Gastroesophageal sphincter (tissue), 3 donors: ENCODE measurements around the gene RAB28.

Source experiments
- POLR2A ChIP-seq, 2 donors: fragments of 450-650 bp; IDR thresholded peaks; one replicate each; pipeline ENCODE4 v1.6.1; 2017; ENCODE audit warnings: antibody characterized with exemption in 2 of 2, mild to moderate bottlenecking in 2 of 2, moderate library complexity in 1 of 2
- TF ChIP-seq, protein P1 (sequence below), 4 experiments: fragments of 200-600 bp in 2 of 4; fragments of 450-650 bp in 2 of 4; sonication (generic) in 1 of 4; IDR thresholded peaks; one replicate each; pipeline ENCODE4 v1.5.1; 2017 to 2019; ENCODE audit warnings: antibody characterized with exemption in 4 of 4, mild to moderate bottlenecking in 2 of 4, moderate library complexity in 2 of 4

DNA sequence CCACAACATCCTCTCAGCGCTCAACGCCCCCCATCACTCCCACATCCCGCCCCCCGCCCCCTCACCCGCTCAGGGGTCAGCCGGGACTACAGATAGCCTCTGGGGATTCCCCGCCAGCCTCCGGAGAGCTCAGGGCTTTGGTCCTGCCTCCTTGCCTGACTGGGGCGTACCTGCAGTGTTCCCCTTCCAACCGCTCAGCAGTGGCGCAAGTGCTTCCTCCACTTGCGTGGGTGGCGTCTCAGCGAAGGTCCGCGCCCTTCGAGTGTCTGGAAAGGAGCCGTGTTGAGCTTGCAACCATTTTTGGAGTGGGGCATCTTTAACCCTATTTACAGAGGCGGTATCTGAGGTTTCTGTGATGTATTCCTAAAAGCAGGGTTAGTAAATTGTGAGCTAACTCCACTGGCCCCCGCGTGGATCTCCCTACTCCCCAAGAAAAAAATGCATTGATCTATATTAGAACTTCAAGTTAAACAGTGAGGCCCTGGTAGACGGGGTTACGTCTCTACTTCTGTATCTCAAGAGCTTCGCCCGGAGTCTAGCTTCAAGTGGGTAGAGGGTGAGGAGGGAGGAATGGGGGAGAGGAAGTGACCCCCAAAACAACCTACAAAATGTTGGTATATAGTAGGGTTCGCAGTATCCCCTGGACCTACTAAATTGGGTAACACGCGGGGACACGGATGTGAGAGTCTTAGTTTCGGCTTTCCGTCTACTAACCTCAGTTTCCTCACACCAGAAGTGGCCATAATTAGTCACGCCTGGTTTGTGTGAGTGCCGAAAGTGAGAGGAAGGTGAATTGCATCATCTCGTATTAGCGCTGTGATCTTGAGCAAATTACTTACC lies 44.1 kb upstream of the RAB28 start:
- TF ChIP-seq, protein P1, sequence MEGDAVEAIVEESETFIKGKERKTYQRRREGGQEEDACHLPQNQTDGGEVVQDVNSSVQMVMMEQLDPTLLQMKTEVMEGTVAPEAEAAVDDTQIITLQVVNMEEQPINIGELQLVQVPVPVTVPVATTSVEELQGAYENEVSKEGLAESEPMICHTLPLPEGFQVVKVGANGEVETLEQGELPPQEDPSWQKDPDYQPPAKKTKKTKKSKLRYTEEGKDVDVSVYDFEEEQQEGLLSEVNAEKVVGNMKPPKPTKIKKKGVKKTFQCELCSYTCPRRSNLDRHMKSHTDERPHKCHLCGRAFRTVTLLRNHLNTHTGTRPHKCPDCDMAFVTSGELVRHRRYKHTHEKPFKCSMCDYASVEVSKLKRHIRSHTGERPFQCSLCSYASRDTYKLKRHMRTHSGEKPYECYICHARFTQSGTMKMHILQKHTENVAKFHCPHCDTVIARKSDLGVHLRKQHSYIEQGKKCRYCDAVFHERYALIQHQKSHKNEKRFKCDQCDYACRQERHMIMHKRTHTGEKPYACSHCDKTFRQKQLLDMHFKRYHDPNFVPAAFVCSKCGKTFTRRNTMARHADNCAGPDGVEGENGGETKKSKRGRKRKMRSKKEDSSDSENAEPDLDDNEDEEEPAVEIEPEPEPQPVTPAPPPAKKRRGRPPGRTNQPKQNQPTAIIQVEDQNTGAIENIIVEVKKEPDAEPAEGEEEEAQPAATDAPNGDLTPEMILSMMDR (IDR thresholded peaks at IDR 0.05): no peak
- TF ChIP-seq POLR2A (IDR thresholded peaks at IDR 0.05): no peak
